Measurements from ENCODE around the gene RAMAC. TPM values are rescaled to one million over a fixed set of nuclear protein-coding genes. Genes with fewer than 3 reads are reported as not detected.

Gene RAMAC
- total RNA-seq, 2 donors from 2014 or later: 22.4 to 24.1 TPM

DNA sequence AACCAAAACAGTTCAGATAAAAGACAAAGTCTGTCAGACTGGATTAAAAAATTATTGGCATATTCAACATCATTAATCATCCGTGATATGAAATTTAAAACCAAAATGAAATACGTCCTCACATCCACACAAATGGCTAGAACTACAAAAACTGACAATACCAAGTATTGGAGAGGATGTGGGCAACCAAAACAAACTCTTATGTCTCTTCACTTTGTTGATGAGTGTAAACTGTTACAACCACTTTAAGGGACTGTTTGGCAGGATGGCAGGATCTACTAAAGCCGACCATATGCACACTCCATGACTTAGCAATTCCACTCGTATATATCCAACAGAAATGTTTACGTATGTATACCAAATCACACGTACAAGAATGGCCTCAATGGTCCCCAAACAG, 50.2 kb downstream of the RAMAC start:
- Histone ChIP-seq H3K4me1 (replicated peaks) (no peaks in the 10 kb centered on the region), H3K36me3 (no peaks in the 10 kb centered on the region), H3K4me3 (no peak overlapping the region), H3K9me3 (no peaks in the 10 kb centered on the region), H3K27ac (no peak overlapping the region), H3K27me3 (replicated peaks; ENCODE audit: insufficient read depth) (no peaks in the 10 kb centered on the region)
- TF ChIP-seq POLR2AphosphoS5 (IDR thresholded peaks at IDR 0.05) (no peak), POLR2A (IDR thresholded peaks at IDR 0.05) (no peak)
- TF ChIP-seq, protein P1, sequence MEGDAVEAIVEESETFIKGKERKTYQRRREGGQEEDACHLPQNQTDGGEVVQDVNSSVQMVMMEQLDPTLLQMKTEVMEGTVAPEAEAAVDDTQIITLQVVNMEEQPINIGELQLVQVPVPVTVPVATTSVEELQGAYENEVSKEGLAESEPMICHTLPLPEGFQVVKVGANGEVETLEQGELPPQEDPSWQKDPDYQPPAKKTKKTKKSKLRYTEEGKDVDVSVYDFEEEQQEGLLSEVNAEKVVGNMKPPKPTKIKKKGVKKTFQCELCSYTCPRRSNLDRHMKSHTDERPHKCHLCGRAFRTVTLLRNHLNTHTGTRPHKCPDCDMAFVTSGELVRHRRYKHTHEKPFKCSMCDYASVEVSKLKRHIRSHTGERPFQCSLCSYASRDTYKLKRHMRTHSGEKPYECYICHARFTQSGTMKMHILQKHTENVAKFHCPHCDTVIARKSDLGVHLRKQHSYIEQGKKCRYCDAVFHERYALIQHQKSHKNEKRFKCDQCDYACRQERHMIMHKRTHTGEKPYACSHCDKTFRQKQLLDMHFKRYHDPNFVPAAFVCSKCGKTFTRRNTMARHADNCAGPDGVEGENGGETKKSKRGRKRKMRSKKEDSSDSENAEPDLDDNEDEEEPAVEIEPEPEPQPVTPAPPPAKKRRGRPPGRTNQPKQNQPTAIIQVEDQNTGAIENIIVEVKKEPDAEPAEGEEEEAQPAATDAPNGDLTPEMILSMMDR (IDR thresholded peaks at IDR 0.05): no peak
- no peak for DNase-seq (ENCODE audit: low spot score)
- WGBS: 95% methylated on average over 6 of the region's 6 CpGs
- intact Hi-C loops (cut with DNase I): no loop called here

DNA sequence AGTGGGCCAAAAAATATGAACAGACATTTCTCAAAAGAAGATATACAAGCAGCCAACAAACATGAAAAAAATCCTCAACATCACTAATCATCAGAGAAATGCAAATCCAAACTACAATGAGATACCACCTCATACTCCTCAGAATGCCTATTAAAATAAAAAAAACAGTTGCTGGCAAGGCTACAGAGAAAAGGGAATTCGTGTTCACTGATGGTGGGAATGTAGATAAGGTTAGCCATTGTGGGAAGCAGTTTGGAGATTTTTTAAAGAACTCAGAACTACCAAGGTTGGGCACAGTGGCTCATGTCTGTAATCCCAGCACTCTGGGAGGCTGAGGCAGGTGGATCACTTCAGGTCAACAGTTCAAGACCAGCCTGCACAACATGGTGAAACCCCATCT, 53.2 kb downstream of the RAMAC start:
- intact Hi-C loops (cut with DNase I): no loop called here
- H3K4me3 ChIP-seq: no peak overlapping the region

More for the DNA sequence above, 53.2 kb downstream of the RAMAC start:
- no peak for DNase-seq (ENCODE audit: low spot score)
- no peaks in the 10 kb centered on the region for H3K9me3 ChIP-seq
- TF ChIP-seq, protein P1 (IDR thresholded peaks at IDR 0.05): no peak
- no peak for TF ChIP-seq POLR2A (IDR thresholded peaks at IDR 0.05)
- no peak for TF ChIP-seq POLR2AphosphoS5 (IDR thresholded peaks at IDR 0.05)
- H3K4me1 ChIP-seq (replicated peaks): no peaks in the 10 kb centered on the region
- WGBS: 7% methylated on average over 1 of the region's 1 CpG
- H3K27me3 ChIP-seq (replicated peaks; ENCODE audit: insufficient read depth): no peaks in the 10 kb centered on the region
- no peaks in the 10 kb centered on the region for H3K36me3 ChIP-seq
- H3K27ac ChIP-seq: no peak overlapping the region

Other genes starting within 250 kb of the RAMAC start
- gene FSD2, start 180.1 kb upstream of the RAMAC start, total RNA-seq: under 1 TPM in 1 of 2 donors, not detected in 1; 0.05 TPM
- gene WHAMM, start 176.6 kb upstream of the RAMAC start, total RNA-seq: 10 to 100 TPM; 12.5 to 13.5 TPM
- gene HOMER2, start 33.5 kb upstream of the RAMAC start, total RNA-seq: 100 to 1,000 TPM; 234 to 445 TPM
- 10 to 100 TPM; 15.4 to 22.1 TPM for gene C15orf40, start 25.4 kb downstream of the RAMAC start, total RNA-seq
- gene BTBD1, start 81.0 kb downstream of the RAMAC start, total RNA-seq: 10 to 100 TPM; 56.6 to 71.3 TPM
- 1 to 10 TPM; 1.3 to 4.7 TPM for gene TM6SF1, start 121.4 kb downstream of the RAMAC start, total RNA-seq
- gene HDGFL3, start 221.6 kb downstream of the RAMAC start, total RNA-seq: 10 to 100 TPM; 19.4 to 55.4 TPM